Fibroblast of lung (primary cell): Measurements from ENCODE around the gene NAPG.

Experiments
- CTCF ChIP-seq, 2 donors: IDR thresholded peaks in 1 of 2; conservative IDR thresholded peaks in 1 of 2; 1 replicate in 1 of 2; 2 replicates in 1 of 2; pipeline ENCODE4 v1.5.1; 2011 to 2012; ENCODE audit warnings: low read length in 2 of 2, control low read depth in 1 of 2, inconsistent platforms in 1 of 2, low read depth in 1 of 2, mild to moderate bottlenecking in 1 of 2
- EZH2 ChIP-seq: IDR thresholded peaks from 2 replicates; pipeline ENCODE4 v1.5.1; 2012; ENCODE audit warnings: low read length, control low read depth, mild to moderate bottlenecking; ENCODE audit errors: missing control alignments

- TF ChIP-seq EZH2 (no peak), CTCF (conservative IDR thresholded peaks at IDR 0.05 in 1 of 2, IDR thresholded peaks at IDR 0.05 in 1 of 2; ENCODE audit: low read depth in 1 of 2, low read length in 2 of 2) (no peak)
These were observed 44.0 kb upstream of the NAPG start for GRCh38 chr18:10481831-10482230.
